ENCODE measurements around the gene ADGRA1.

GRCh38 chr10:133128126-133129070, 40.7 kb downstream of the ADGRA1 start:
- no peak for TF ChIP-seq CTCF (conservative IDR thresholded peaks at IDR 0.05; ENCODE audit: low read length)
- TF ChIP-seq EZH2phosphoT487 (IDR thresholded peaks at IDR 0.05; ENCODE audit: borderline replicate concordance, low read depth, low read length): no peak
